Suppressor macrophage (primary cell): ENCODE data around the gene SSX2IP.
"Not testable (repeated sequence)": the region's sequence is repeated elsewhere in the genome, so short reads cannot be mapped to it uniquely, and the experiment has no call there.

Source experiments
- DNase-seq, 4 experiments: peaks; one replicate each; pipeline ENCODE4 v3.0.0-alpha.2; 2020 to 2022
- total RNA-seq, 17 experiments: gene quantifications; one replicate each; lab custom pipeline; 2026; ENCODE audit warnings: mixed read lengths in 6 of 17, inconsistent platforms in 3 of 17; lab: John Stamatoyannopoulos, UW

The SSX2IP gene
- 1.5 to 25.8 (median 15.6) reads per million in 17 experiments for total RNA-seq

- peak; percentile 97 to 99 (median 98) for DNase-seq
Measured at GRCh38 chr1:84690397-84691121, at the start of gene SSX2IP. TSS of gene SSX2IP (minus strand) at chr1:84690461. CDS start at chr1:84671219, 19,242 bp downstream.

- DNase-seq, result no peak
Measured at GRCh38 chr1:84738237-84738636, 48.0 kb upstream of the SSX2IP start.

GRCh38 chr1:84737590-84737989, 47.3 kb upstream of the SSX2IP start:
- DNase-seq, result peak in 2 of 4 experiments; percentile 17 to 18

- DNase-seq, result no peak
Measured at GRCh38 chr1:84736944-84737343, 46.7 kb upstream of the SSX2IP start.

GRCh38 chr1:84736445-84736844, 46.2 kb upstream of the SSX2IP start:
- DNase-seq, result no peak

- DNase-seq, result no peak
Measured at GRCh38 chr1:84735483-84735882, 45.2 kb upstream of the SSX2IP start.

- DNase-seq, result no peak
Measured at GRCh38 chr1:84732520-84732919, 42.3 kb upstream of the SSX2IP start.

GRCh38 chr1:84731519-84731918, 41.3 kb upstream of the SSX2IP start:
- DNase-seq, result no peak

- DNase-seq, result not testable (repeated sequence)
Measured at GRCh38 chr1:84727711-84728110, 37.5 kb upstream of the SSX2IP start.

- no peak for DNase-seq
Measured at GRCh38 chr1:84726593-84727499, 36.6 kb upstream of the SSX2IP start.

GRCh38 chr1:84724128-84724860, 34.0 kb upstream of the SSX2IP start:
- peak; percentile 11 to 48 (median 34) for DNase-seq

- no peak for DNase-seq
Measured at GRCh38 chr1:84722794-84723193, 32.5 kb upstream of the SSX2IP start.

- not testable (repeated sequence) for DNase-seq
Measured at GRCh38 chr1:84721872-84722271, 31.6 kb upstream of the SSX2IP start.

GRCh38 chr1:84721152-84721551, 30.9 kb upstream of the SSX2IP start:
- no peak for DNase-seq

- DNase-seq, result no peak
Measured at GRCh38 chr1:84720221-84720780, 30.0 kb upstream of the SSX2IP start.

GRCh38 chr1:84719543-84720217, 29.4 kb upstream of the SSX2IP start:
- no peak for DNase-seq

GRCh38 chr1:84715342-84716019, 25.2 kb upstream of the SSX2IP start:
- DNase-seq, result no peak

- DNase-seq, result no peak
Measured at GRCh38 chr1:84712276-84712874, 22.1 kb upstream of the SSX2IP start.

GRCh38 chr1:84711869-84712268, 21.6 kb upstream of the SSX2IP start:
- DNase-seq, result no peak

GRCh38 chr1:84711121-84711520, 20.9 kb upstream of the SSX2IP start:
- no peak for DNase-seq

- no peak for DNase-seq
Measured at GRCh38 chr1:84709131-84709530, 18.9 kb upstream of the SSX2IP start.
